ENCODE results near the gene ODAD4. TPM values are rescaled to one million over a fixed set of nuclear protein-coding genes. Genes with fewer than 3 reads are reported as not detected.

ODAD4 gene
- total RNA-seq, 6 experiments from 2014 or later, result 0.12 to 0.13 (median 0.12) TPM; not detected in 3

- Histone ChIP-seq H3K27ac (no peak overlapping the region), H3K4me3 (no peak overlapping the region), H3K36me3 (peaks cover 18 to 76% (median 30%) of the 10 kb centered on the region in 4 donors), H3K4me1 (no peaks in the 10 kb centered on the region), H3K9me3 (no peaks in the 10 kb centered on the region), H3K27me3 (no peaks in the 10 kb centered on the region)
- WGBS (ENCODE audit: insufficient coverage, low coverage, low lambda C conversion rate, missing lambda C conversion rate), result 53% methylated on average over 5 of the region's 6 CpGs
- DNase-seq (no peak), ATAC-seq (peak in 3 of 4 donors; percentile 31 to 64 (median 36))
- TF ChIP-seq POLR2A (IDR thresholded peaks at IDR 0.05) (no peak), CTCF (IDR thresholded peaks at IDR 0.05) (no peak)
- intact Hi-C loops (cut with DNase I), result loop anchor here in 1 of 2 donors (10.0 kb wide), 2 partner anchors 74 to 154 kb away; partner anchors contain the start of genes FKBP10, HAP1 and P3H4
These were observed 42.0 kb upstream of the ODAD4 start for GRCh38 chr17:41888332-41888965.

- peaks cover 0 to 17% (median 10%) of the 10 kb centered on the region in 4 donors for H3K4me1 ChIP-seq
- H3K36me3 ChIP-seq, result peaks cover 9 to 48% (median 17%) of the 10 kb centered on the region in 4 donors
- peak in 2 of 4 donors; percentile 45 to 47 for ATAC-seq
- no peak overlapping the region for H3K27ac ChIP-seq
- H3K4me3 ChIP-seq, result no peak overlapping the region
- no peaks in the 10 kb centered on the region for H3K9me3 ChIP-seq
- no peak for DNase-seq
- intact Hi-C loops (cut with DNase I), result no loop called here
- 86% methylated on average over 5 of the region's 7 CpGs for WGBS (ENCODE audit: insufficient coverage, low coverage, low lambda C conversion rate, missing lambda C conversion rate)
- TF ChIP-seq POLR2A (IDR thresholded peaks at IDR 0.05) (no peak), CTCF (IDR thresholded peaks at IDR 0.05) (no peak)
- H3K27me3 ChIP-seq, result no peaks in the 10 kb centered on the region
These were observed 39.0 kb upstream of the ODAD4 start for GRCh38 chr17:41891135-41892020.

GRCh38 chr17:41892021-41892376 is 38.4 kb upstream of the ODAD4 start:
- no peak for DNase-seq
- H3K9me3 ChIP-seq, result no peaks in the 10 kb centered on the region
- ATAC-seq, result no peak

GRCh38 chr17:41893384-41893783 is 37.0 kb upstream of the ODAD4 start:
- TF ChIP-seq POLR2A (IDR thresholded peaks at IDR 0.05) (no peak), CTCF (IDR thresholded peaks at IDR 0.05) (no peak)
- intact Hi-C loops (cut with DNase I), result no loop called here
- 100% methylated on average over 1 of the region's 3 CpGs for WGBS (ENCODE audit: insufficient coverage, low coverage, low lambda C conversion rate, missing lambda C conversion rate)
- peaks cover 0 to 17% (median 10%) of the 10 kb centered on the region in 4 donors for H3K4me1 ChIP-seq
- H3K27me3 ChIP-seq, result no peaks in the 10 kb centered on the region
- ATAC-seq (no peak), DNase-seq (no peak)
- peaks cover 5 to 48% (median 14%) of the 10 kb centered on the region in 4 donors for H3K36me3 ChIP-seq
- H3K9me3 ChIP-seq, result no peaks in the 10 kb centered on the region
- H3K27ac ChIP-seq, result no peak overlapping the region
- no peak overlapping the region for H3K4me3 ChIP-seq

More at GRCh38 chr17:41892021-41892376, 38.4 kb upstream of the ODAD4 start:
- peaks cover 3 to 47% (median 13%) of the 10 kb centered on the region in 4 donors for H3K36me3 ChIP-seq
- peaks cover 0 to 17% (median 10%) of the 10 kb centered on the region in 4 donors for H3K4me1 ChIP-seq
- WGBS (ENCODE audit: insufficient coverage, low coverage, low lambda C conversion rate, missing lambda C conversion rate), result no CpG with 5 or more reads among the region's 4 CpGs
- no peaks in the 10 kb centered on the region for H3K27me3 ChIP-seq
- TF ChIP-seq POLR2A (IDR thresholded peaks at IDR 0.05) (no peak), CTCF (IDR thresholded peaks at IDR 0.05) (no peak)
- intact Hi-C loops (cut with DNase I), result no loop called here
- no peak overlapping the region for H3K27ac ChIP-seq
- no peak overlapping the region for H3K4me3 ChIP-seq
